ENCODE measurements around the gene ANGPTL2.
A peak's percentile ranks its signal among the peaks of the same experiment; 100 is the strongest.

The ANGPTL2 gene

DNA sequence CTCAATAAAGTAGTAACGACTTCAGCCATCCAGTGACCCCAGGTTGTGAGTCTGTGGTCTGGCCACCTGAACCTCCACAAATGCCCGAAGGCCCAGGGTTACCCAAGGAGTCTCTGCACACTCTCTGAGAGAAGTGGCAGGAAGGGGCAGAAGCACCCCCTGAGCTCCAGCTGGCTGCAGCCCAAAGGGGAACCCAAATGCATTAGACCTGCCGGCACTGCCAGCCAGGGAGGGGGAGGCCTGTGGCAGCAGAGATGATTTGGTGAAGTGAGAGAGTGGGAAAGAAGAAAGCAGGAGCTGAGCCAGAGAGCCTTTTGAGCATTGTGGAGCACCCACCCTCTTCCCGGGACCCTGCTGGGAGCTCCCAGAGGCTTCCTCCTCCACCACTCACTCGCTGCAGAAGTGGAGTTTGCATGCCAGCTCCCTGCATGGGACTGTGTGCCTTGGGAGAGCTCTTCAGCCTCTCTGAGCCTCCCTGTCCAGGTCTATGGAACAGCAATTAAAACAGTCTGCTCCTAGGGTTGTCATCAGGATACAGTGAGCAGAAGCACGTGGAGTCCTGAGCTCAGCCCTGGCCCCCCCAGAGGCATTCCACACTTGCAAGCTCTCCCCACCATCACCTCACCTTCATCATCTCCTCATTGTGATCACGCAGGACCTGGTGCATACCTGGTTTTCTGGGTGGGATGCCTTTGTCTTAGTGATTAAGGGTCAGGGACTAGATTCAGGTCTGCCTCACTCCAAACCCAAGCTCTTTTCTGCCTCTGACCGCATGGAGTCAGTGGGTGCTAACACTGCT, 13.8 kb upstream of the ANGPTL2 start:
- no peak for FAIRE-seq

DNA sequence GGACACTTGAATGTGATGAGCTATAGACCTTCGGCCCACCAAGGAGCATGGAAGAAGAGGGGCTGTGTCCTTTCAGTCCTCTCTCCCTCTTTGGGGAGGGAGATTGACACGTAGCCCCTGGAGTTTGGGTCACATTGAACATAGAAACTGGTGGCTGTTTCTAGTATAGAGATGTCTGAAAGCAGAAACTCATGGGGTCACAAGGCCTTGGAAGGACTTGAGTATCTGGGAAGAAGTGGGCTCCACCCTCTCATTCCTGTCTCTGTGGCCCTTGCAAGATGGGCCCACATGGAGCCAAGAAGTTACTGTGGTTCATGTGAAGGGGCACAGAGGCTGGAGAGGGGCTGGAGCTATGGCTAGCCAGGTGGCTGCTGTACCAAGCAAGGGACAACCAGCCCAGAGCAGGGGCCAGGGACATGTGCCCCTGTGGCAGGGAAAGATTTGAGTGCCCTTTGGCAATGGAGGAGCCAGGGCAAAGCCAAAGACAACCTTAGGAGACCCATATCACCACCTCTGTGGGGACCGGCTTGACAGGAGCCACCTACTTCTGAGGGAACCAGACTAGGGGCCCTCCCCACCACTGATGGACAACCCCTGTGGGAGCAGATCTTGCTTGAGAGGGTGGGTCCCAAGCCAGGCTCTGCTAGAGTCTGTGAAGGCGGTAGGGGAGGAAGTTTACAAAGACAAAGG, 12.8 kb upstream of the ANGPTL2 start:
- no peak for FAIRE-seq

DNA sequence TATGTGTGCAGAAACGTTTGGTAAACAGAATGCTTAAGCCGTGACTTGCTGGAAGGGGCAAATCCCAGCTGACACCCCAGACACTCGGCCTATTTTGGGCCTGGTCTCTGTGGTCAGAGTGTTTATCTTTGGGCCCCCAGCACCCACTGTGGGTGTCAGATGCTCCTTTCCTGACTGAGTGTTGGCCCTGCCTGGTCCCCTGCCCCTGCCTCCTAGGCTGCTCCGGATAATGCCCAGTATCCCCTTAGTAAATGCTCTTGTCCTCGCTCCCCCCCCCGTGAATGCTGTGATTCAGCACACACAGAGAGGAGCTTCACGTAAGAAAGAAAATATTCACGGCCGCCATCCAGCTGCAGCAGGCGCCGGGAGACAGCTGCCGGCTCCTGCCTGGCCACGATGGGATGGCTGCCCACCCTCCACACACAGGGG, 11.3 kb upstream of the ANGPTL2 start:
- no peak for FAIRE-seq

DNA sequence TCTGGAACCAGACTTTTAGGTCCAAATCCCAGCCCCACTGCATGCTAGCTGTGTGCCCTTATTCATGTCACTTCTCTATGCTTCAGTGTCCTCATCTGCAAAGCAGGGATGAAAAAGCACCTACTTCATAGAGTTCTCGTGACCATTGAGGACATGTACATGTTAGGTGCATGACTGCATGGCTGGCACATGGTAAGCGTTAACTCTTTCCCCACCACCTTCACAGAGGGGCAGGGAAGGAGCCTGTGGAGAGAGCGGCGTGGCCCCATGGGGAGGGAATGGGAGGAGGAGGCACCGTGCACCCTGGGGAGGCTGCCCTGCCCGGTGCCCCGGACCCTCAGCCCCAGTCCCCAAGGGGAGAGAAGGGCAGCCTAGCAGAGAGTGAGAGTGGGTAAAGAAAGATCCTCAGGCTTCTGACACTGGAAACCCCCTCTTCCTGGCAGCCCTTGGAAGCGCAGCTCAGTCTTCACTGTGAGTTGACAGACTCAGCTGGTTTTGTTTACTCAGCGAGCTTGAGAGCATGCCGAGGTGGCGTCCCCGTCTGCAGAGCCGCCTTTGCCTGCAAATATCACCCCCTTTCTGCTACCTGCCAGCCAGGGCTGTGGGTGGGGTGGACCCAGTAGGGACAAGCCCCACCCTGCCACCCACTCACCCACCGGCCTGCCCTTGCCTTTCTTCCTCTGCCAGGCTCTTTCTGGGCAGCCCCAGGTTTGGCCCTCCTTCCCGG, 10.6 kb upstream of the ANGPTL2 start:
- no peak for FAIRE-seq

- FAIRE-seq, result no peak
Measured at GRCh38 chr9:127132375-127132774, 9.9 kb upstream of the ANGPTL2 start.

DNA sequence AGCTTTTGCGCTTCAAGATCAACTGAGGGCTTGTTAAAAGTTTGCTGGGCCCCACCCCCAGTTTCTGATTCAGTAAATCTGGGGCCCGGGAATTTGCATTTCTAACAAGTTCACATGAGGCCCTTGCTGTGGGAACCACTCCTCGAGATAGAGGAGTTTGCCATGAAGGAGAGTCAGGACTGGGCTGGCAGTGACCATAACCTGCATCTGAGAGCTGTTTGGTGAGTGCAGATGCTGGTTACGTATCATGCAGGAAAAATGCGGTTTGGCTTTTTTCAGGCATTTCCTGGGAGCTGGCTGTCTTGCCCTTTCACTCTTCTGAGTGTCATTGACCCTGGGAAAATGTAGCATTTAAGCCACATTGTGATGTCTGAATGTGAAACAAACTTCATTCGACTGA, 9.4 kb upstream of the ANGPTL2 start:
- no peak for FAIRE-seq

DNA sequence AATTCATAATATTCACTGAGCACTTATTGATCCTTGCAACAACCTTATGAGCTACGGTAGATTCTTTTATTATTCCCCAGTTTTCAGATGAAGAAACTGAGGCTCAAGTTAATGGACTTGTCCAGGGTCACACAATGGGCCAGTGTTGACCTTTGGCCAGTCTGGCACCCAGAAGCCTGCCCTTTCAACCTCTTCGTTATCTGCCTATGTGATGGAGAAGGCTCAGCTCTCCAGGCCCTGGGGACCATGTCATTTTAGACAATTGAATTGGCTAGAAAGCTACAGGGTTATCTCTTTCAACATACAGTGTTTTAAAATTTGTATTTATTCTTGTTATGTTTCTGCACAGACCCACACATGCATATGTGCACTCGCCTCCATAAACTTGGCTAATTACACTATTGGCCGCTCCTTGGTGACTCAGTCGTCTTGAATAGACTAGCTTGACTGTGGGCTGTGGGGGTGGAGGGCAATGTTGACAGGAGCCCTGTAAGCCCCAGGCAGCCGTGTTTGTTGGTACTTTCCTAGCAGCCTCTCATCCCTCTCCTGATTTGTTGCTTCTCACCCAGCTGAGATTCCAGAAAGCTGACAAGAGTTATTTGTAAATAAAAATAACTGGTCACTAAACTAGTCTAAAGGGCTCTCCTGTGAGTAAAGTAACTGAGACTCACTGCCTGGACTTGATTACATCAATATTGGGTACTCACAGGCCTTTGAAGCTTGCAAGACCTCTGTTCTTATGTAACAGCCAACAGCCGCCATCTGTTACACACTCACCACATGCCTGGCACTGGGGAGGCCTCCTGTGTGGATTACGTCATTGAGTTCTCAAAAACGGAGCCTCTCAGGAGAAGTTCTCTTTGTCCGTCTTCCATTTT, 8.5 kb upstream of the ANGPTL2 start:
- peak; percentile 72 for FAIRE-seq

DNA sequence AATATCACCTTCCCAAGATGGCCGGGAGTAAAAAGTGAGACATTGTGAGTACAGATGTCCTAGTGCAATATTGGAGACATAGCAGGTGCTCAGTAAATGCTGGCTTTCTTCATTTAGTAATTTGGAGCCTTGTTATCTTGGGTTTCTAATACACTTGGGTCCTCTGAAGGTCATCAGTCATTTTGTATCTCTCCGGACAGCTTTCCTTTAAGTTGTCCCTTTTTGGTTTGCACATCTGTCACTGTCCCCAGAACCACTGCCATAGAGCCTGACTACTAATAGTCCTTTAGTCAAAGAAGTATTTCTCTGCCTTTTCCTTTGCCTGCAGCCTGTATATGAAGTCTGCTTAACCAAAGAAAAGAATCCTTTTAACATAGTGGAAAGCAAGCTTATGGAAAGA, 7.8 kb upstream of the ANGPTL2 start:
- no peak for FAIRE-seq

DNA sequence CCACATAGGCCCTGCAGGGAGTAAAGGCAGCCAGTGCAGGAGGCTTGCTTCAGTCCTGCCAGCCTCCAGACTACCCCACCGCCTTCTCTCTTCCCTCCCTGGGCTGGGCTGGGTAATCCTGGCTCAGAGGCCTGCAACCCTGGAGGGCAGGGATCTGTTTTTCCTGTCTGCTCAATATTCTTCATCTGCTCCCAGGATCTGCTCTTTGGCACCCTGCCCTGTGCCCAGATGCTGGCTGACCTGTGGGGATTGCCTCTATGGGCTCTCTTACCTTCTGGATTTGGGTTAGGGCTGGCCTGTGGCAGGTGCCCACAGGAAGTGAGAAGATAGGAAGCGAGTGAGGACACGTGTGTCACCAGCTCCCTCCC, 7.3 kb upstream of the ANGPTL2 start:
- FAIRE-seq, result no peak

DNA sequence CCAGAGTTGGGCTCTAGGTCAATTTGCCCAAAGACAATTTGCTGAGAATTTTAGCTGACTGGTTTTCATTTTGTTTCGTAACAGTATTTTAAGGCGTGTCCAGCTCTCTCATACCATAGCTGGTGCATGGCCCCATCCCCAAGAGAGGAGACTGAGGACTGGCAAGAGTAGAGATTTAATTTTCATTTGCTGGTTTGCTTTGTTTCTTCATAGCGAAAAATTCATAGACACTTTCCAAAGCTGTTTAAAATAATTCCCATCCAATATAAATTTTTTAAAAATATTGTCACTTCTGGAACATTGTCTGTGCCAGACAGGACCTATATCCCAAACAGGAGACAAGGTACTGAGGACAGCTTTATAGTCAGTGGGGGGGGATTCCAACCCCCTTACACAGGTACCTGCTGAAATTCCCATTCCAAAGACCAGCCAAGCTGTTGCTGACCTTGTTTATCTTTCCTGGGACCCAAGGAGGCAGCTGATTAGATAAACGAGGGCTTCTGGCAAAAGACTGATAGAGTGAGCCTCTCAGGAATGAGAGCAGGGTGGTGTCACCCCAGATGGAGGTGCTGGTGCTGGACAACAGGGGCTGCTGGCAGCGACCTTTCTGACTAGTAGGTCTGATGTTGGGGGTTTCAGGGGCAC, 6.8 kb upstream of the ANGPTL2 start:
- FAIRE-seq, result no peak

- FAIRE-seq, result no peak
Measured at GRCh38 chr9:127128341-127129072, 6.1 kb upstream of the ANGPTL2 start.

DNA sequence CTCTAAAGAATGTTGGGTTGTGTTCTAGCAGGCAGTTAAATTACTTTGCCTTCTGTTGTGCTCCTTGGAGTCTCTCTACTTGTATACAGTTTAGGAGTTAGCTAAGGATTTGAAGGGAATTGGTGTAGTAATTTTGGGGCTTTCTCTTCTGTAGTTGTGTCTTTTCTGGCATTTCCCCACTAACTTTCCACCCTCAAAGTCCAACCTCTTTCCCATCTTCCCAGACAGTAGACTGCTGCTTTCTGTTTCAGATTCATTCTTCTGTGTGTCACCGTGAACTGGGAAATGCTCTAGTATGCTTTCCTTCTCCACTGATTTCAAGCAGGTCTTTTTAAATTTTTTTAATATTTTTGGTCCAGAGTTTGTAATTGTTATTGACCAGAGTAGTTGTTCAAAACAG, 4.5 kb upstream of the ANGPTL2 start:
- FAIRE-seq, result no peak

GRCh38 chr9:127124792-127125191, 2.4 kb upstream of the ANGPTL2 start:
- no peak for FAIRE-seq

DNA sequence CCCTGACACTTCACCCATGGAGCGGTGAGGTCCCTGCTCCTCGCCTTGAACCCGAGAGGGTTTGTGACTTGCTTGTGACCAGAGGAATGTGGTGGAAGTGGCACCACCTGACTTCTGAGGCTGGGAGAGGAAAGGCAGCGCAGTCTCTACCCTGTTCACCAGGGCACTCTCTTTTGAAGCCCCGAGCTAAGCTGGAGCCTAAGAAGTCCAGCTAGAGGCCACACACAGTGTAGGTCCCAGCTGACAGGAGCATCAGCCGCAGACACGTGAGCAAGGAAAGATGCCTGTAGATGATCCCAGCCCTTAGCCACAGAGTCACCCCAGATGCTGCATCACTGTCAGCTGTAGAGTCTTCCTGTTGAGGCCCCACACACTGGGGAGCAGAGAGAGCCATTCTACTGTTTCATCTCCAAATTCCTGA, 1.7 kb upstream of the ANGPTL2 start:
- FAIRE-seq, result no peak

DNA sequence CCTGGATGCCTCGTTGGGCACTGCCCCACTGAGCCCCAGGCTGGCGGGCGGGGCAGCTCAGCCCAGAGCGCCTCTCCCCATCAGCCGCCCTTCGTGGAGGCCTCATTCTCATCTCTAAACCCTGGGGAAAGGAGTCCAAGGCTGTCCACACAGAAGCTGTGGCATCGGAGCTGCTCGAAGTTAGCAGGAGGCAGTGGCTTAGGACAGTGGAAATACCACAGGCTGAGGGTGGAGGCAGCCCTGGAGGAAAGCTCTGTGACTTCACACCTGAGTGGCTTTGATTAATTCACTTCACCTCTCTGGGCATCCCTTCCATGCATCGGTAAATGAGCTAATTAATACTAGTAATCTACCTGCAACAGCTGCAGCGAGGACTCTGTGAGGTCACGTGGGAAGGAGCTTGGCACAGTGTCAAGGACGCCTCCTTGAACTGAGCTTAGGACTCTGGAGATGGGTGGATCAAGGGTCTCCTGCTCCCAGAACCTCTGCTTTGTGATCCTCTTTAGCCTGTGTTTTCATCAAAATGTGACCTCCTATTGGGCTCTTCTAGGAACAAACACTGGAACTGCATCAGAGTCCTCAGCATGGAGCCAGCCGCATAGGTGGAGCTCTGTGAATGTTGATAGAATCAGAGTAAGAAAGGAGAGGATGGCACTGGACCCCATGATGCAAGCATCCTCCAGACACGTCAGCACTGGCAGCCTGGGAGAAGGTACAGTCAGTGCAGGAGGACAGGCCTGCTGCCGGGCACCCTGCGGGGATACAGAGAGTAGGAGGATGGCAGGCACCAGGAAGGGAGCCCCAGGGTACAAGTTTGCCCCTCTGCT, 842 bp upstream of the ANGPTL2 start:
- FAIRE-seq, result no peak

- FAIRE-seq, result no peak
Measured at GRCh38 chr9:127121628-127122175, 733 bp downstream of the ANGPTL2 start.

- FAIRE-seq, result no peak
Measured at GRCh38 chr9:127119320-127119709, 3.1 kb downstream of the ANGPTL2 start.

- no peak for FAIRE-seq
Measured at GRCh38 chr9:127118597-127119319, 3.7 kb downstream of the ANGPTL2 start.

- FAIRE-seq, result no peak
Measured at GRCh38 chr9:127117801-127118200, 4.6 kb downstream of the ANGPTL2 start.

DNA sequence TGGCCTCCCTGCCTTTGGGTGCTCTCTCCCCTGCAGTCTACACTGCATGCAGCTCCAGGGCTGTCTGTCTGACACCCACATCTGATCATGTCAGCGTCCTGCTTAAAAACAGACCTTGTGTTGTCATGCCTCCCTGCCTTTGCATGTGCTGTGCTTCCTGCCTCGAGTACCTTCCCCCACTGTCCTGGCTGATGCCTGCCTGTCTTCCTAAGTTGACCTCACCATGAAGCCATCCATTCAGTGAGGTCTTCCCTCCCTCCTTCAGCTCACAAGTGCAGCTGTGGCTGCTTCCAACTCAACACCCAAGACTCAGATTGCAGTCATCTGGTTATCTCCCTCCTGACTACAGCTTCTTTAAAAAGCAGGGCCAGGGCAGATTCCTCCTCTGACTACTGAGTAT, 5.5 kb downstream of the ANGPTL2 start:
- FAIRE-seq, result no peak
